ENCODE data around the gene LCA5L. TPM values are rescaled to one million over a fixed set of nuclear protein-coding genes. Genes with fewer than 3 reads are reported as not detected.
A peak's percentile ranks its signal among the peaks of the same experiment; 100 is the strongest.

Gene LCA5L
- total and polyA plus RNA-seq, 2 of the 13 experiments (the other 11 are each of a cell fraction or from before 2014, with no cell fraction given), result 0.13 to 0.55 TPM

DNA sequence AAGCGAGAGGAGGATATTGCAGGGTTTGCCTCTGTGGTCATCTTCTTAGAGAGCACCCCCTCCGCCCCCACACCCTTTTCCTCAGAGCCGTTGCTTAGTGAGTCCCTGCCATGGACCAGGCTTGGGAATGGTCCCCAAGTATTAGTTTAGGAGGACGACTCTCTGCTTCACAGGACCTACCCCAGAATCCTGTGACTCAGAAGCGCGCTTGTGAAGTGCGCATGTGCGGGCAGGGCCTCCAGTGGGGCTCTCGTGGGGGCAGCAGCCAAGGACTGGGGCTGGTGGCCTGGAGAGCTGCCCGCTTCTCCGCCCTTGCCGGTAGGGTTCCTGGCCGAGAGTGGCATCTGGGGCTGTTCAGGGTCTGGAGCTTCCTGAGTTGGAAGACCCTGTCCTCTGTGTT, 59.4 kb downstream of the LCA5L start:
- TSS peak; percentile 64 for BruUV-seq (replicated peaks)
- DNase-seq (ENCODE audit: low spot score), result peak; percentile 75
- no peaks in the 10 kb centered on the region for H3K9me3 ChIP-seq (ENCODE audit: low read length)
- in situ Hi-C loops (cut with HindIII; ENCODE audit: extremely low pct_ligation_motif_present, low pct_unique_long_range_greater_than_20kb), result loop anchor here (5.0 kb wide), 1 partner anchor 39 kb away; the partner anchor contains the start of gene HMGN1
- H3K27me3 ChIP-seq (ENCODE audit: control insufficient read depth in 1 of 2, insufficient read depth in 2 of 2, low read length in 2 of 2), result no peaks in the 10 kb centered on the region; a peak in 1 of 5 replicates
- ATAC-seq, result peak; percentile 23
- no peak overlapping the region for H2AFZ ChIP-seq (ENCODE audit: low read length)
- peak overlapping the region; percentile 99 for H3K27ac ChIP-seq (ENCODE audit: extremely low read length, insufficient read depth, low read length)
- peak overlapping the region in 2 of 3 experiments; percentile 26 to 70; a peak in 5 of 6 replicates for H3K4me3 ChIP-seq (replicated peaks in 1 of 3; ENCODE audit: insufficient read depth in 1 of 3, low read depth in 2 of 3, low read length in 3 of 3)
- POLR2A ChIA-PET, result interaction anchor here (0.9 to 3.7 kb wide), 10 partner anchors 9 to 1940 kb away, joined by 3 to 47 read pairs (median 5); partner anchors contain the start of genes BRWD1, HMGN1, LCA5L and PSMG1
- H3K4me2 ChIP-seq (ENCODE audit: low read depth, low read length), result peak overlapping the region; percentile 98
- intact Hi-C loops (cut with micrococcal nuclease; ENCODE audit: unreplicated experiment), result loop anchor here (5.0 kb wide), 1 partner anchor 56 kb away; no protein-coding TSS in a partner anchor
- H3K36me3 ChIP-seq (replicated peaks in 1 of 2; ENCODE audit: control insufficient read depth in 1 of 2, insufficient read depth in 2 of 2, low read length in 2 of 2), result peaks cover 3 to 7% of the 10 kb centered on the region in 2 experiments; a peak in 4 of 5 replicates
- H3K79me2 ChIP-seq (ENCODE audit: insufficient read depth, low read length), result peaks cover 50% of the 10 kb centered on the region
- H3K9ac ChIP-seq (ENCODE audit: insufficient read depth, low read depth, low read length), result peak overlapping the region; percentile 88
- CTCF ChIA-PET (ENCODE audit: low intra/inter-chr PET ratio, low total read pairs), result no interaction called here
- FAIRE-seq, result no peak
- WGBS (ENCODE audit: low lambda C conversion rate), result 44% methylated on average over 4 of the region's 13 CpGs
- H3K4me1 ChIP-seq (ENCODE audit: insufficient read depth, low read length), result peaks cover 46% of the 10 kb centered on the region
- H4K20me1 ChIP-seq (ENCODE audit: insufficient read depth, low read length), result peaks cover 13% of the 10 kb centered on the region; the same call in 1 of the 2 replicates
- TF ChIP-seq ZNF441 (CRISPR knock-in tag; IDR thresholded peaks at IDR 0.05; ENCODE audit: borderline replicate concordance) (0 out of 2 replicates have a peak, but pooled peaks have one; percentile 1), ZNF101 (CRISPR knock-in tag; IDR thresholded peaks at IDR 0.05; ENCODE audit: borderline replicate concordance, low read depth) (no peak), PATZ1 (CRISPR knock-in tag; IDR thresholded peaks at IDR 0.05) (peak; percentile 29; the same call in 1 of the 2 replicates), PAWR (CRISPR knock-in tag; IDR thresholded peaks at IDR 0.05; ENCODE audit: borderline replicate concordance) (0 out of 2 replicates have a peak, but pooled peaks have one; percentile 21), ZNF83 (CRISPR knock-in tag; IDR thresholded peaks at IDR 0.05; ENCODE audit: borderline replicate concordance) (no peak), ZNF274 (CRISPR knock-in tag; IDR thresholded peaks at IDR 0.05) (no peak), BCL3 (CRISPR knock-in tag; IDR thresholded peaks at IDR 0.05) (no peak), ZNF10 (CRISPR knock-in tag; IDR thresholded peaks at IDR 0.05; ENCODE audit: borderline replicate concordance, low read depth) (no peak), SMAD3 (CRISPR knock-in tag; IDR thresholded peaks at IDR 0.05) (no peak), REL (CRISPR knock-in tag; conservative IDR thresholded peaks at IDR 0.05) (0 out of 2 replicates have a peak, but pooled peaks have one; percentile 27), CHD2 (IDR thresholded peaks at IDR 0.05; ENCODE audit: low read depth, low read length) (peak; percentile 13; the same call in 1 of the 2 replicates), ZNF572 (CRISPR knock-in tag; IDR thresholded peaks at IDR 0.05) (0 out of 2 replicates have a peak, but pooled peaks have one; percentile 40), CREM (IDR thresholded peaks at IDR 0.05) (no peak), CREM (CRISPR knock-in tag; IDR thresholded peaks at IDR 0.05) (no peak), TFDP1 (CRISPR knock-in tag; IDR thresholded peaks at IDR 0.05; ENCODE audit: borderline replicate concordance) (no peak), MAZ (IDR thresholded peaks at IDR 0.05; ENCODE audit: borderline replicate concordance, low read depth, low read length) (no peak), MAZ (CRISPR knock-in tag; IDR thresholded peaks at IDR 0.05; ENCODE audit: low read depth) (no peak), ARID2 (CRISPR knock-in tag; IDR thresholded peaks at IDR 0.05; ENCODE audit: borderline replicate concordance) (no peak), POLR2G (IDR thresholded peaks at IDR 0.05; ENCODE audit: low read depth, low read length) (peak; percentile 48)
- TF ChIP-seq, protein P1, sequence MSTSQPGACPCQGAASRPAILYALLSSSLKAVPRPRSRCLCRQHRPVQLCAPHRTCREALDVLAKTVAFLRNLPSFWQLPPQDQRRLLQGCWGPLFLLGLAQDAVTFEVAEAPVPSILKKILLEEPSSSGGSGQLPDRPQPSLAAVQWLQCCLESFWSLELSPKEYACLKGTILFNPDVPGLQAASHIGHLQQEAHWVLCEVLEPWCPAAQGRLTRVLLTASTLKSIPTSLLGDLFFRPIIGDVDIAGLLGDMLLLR (CRISPR knock-in tag; IDR thresholded peaks at IDR 0.05), result no peak
